Ovary (tissue), 10 donors: ENCODE measurements around the gene HLX. TPM values are rescaled to one million over a fixed set of nuclear protein-coding genes. Genes with fewer than 3 reads are reported as not detected.

ENCODE experiments used
- DNase-seq, 5 donors: peaks; one replicate each; pipeline ENCODE4 v3.0.0-alpha.2; 2019 to 2020
- H3K27ac ChIP-seq, 2 donors: fragments of 200-600 bp; one replicate each; pipeline versions ENCODE4 v1.5.1 to v1.8.0; 2019 to 2022
- H3K27me3 ChIP-seq: fragments of 200-600 bp; one replicate; pipeline ENCODE4 v1.8.0; 2022
- H3K36me3 ChIP-seq: fragments of 200-600 bp; sonication (generic); one replicate; pipeline ENCODE4 v1.5.1; 2019
- H3K4me1 ChIP-seq: one replicate; pipeline ENCODE4 v1.8.1; 2013; ENCODE audit warnings: mild to moderate bottlenecking, moderate library complexity; ENCODE audit not compliant: insufficient read depth
- H3K4me3 ChIP-seq: fragments of 200-600 bp; sonication (generic); one replicate; pipeline ENCODE4 v1.5.1; 2017
- H3K9me3 ChIP-seq, 2 donors: fragments of 200-600 bp in 1 of 2; sonication (generic) in 1 of 2; one replicate each; pipeline versions ENCODE4 v1.5.1 to v1.8.1; 2013 to 2019; ENCODE audit warnings: mild to moderate bottlenecking in 1 of 2, moderate library complexity in 1 of 2
- CTCF ChIP-seq, 3 donors: fragments of 450-650 bp in 2 of 3; fragments of 200-600 bp in 1 of 3; IDR thresholded peaks; one replicate each; pipeline versions ENCODE4 v1.5.1 to v1.8.0; 2016 to 2022; ENCODE audit warnings: antibody characterized with exemption in 3 of 3, mild to moderate bottlenecking in 1 of 3
- EP300 ChIP-seq: sonication (generic); formaldehyde crosslinking; IDR thresholded peaks from one replicate; pipeline ENCODE4 v1.6.1; 2017; ENCODE audit warnings: antibody characterized with exemption
- POLR2A ChIP-seq: fragments of 450-650 bp; IDR thresholded peaks from one replicate; pipeline ENCODE4 v1.6.1; 2017; ENCODE audit warnings: antibody characterized with exemption, mild to moderate bottlenecking, moderate library complexity
- WGBS, 3 donors: extraction: QIAGEN DNeasy Blood & Tissue Kit in 1 of 3; methylation state at CpG; one replicate each; pipeline versions ENCODE4 v1.1.5 to v1.1.7; 2013 to 2017; 5-methylcytosine and 5-hydroxymethylcytosine counted together
- intact Hi-C, 4 donors: fragments of 100-400 bp; cut with DNase I; formaldehyde crosslinking; loops; one replicate each; pipeline versions ENCODE4 v1.11.0 to v1.15.1; 2022 to 2023
- long read RNA-seq, 3 donors: library from polyadenylated mRNA in 2 of 3; unstranded in 2 of 3; transcript quantifications; one replicate each; pipeline ENCODE4 v2.0.0 and lab custom pipeline, GENCODE V29; 2021 to 2026
- polyA plus RNA-seq, 2 donors: library from polyadenylated mRNA; stranded (reverse); fragments of 200-250 nt in 1 of 2; fragments of 350-450 nt in 1 of 2; fragmentation: Illumina TruSeq in 1 of 2; extraction: RNeasy Lipid Tissue Mini Kit (QIAGEN cat#74804) in 1 of 2; gene quantifications; one replicate each; pipeline ENCODE4 v1.2.3, GENCODE V29; 2013 to 2014
- total RNA-seq, 7 donors: library from RNA; depleted of rRNA in 2 of 7; stranded (reverse); fragments of >200 nt in 2 of 7; fragmentation: NEBNext Ultra II Directional in 3 of 7; extraction: Animal tissue kit (Norgen Biotek cat#: 25700) in 3 of 7; gene quantifications; one replicate each; pipeline versions ENCODE4 v1.1.0 to v1.2.4, GENCODE V29; 2016 to 2023
- donor health status: DM: no; HTN: no; CAD: no; lungs with moderate emphysema.
- donor health status: DM: no; HTN: no; CAD: no.
- donor health status: Bipolar disorder and iron deficiency.
- donor health status: DM: yes; HTN: yes; CAD: no.
- donor health status: DM: no; HTN: no; CAD: no.
- donor health status: DM: yes; HTN: yes; CAD: no.

HLX gene
- total RNA-seq (1 to 10 TPM; 2.1 to 7.6 (median 3.1) TPM), polyA plus RNA-seq (1 to 10 TPM; 3.5 to 9.4 TPM)
- long read RNA-seq, donor 1, transcript HLX-201 (4 exons, 2,280 nt) = major isoform, 13 of 14 reads
- long read RNA-seq, donor 1, partial matches to known transcripts = 0 of 14 reads
- long read RNA-seq, donor 1, other reads (novel, unspliced or antisense) = 1 of 14 reads
- long read RNA-seq, donor 2, full-length matches to known transcripts = 3 of 3 reads
- long read RNA-seq, donor 2, partial matches to known transcripts = 0 of 3 reads
- long read RNA-seq, donor 2, other reads (novel, unspliced or antisense) = 0 of 3 reads
- long read RNA-seq, donor 3, full-length matches to known transcripts = 16 of 17 reads
- long read RNA-seq, donor 3, partial matches to known transcripts = 1 of 17 reads
- long read RNA-seq, donor 3, other reads (novel, unspliced or antisense) = 0 of 17 reads

GRCh38 chr1:220879076-220879508 is at the start of gene HLX:
Gene HLX (plus strand): TSS chr1:220879443. CDS start chr1:220879858, 415 bp downstream.
- H3K9me3 ChIP-seq = no peaks in the 10 kb centered on the region
- H3K36me3 ChIP-seq = no peaks in the 10 kb centered on the region
- peak; percentile 77 to 89 (median 81) for DNase-seq
- TF ChIP-seq CTCF (IDR thresholded peaks at IDR 0.05) = no peak
- no peak for TF ChIP-seq POLR2A
- TF ChIP-seq EP300 = no peak
- peaks cover 6% of the 10 kb centered on the region for H3K4me1 ChIP-seq
- peak within 1 kb of the TSS; percentile 65 to 85 for H3K27ac ChIP-seq
- peak within 1 kb of the TSS; percentile 58 for H3K4me3 ChIP-seq
- 0 to 1% (median 1%) methylated on average over 26 of the region's 26 CpGs for WGBS, 3 donors
- intact Hi-C loops = loop anchor here in 3 of 4 donors (2.0 to 10.0 kb wide), 2 partner anchors 36 to 556 kb away; no protein-coding TSS in a partner anchor
- no peaks in the 10 kb centered on the region for H3K27me3 ChIP-seq

DNA sequence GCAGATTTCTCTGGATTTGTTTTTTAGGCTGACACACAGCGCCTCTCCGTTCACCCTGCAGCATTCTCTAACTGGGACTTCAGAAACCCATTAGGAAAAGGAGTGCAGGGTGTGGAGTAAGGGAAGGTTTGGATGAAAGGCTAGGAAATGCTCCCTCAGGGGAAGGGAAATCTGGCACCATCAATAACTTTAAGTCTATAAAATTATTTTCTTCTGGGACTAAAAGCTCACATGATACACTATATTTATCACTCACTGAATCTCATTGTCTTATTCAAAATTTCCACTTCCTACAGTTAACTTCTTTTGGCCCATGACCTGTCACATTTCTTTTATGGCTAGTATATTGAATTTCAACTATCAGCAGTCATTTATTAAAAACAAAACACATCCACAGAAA is 45.8 kb upstream of the HLX start:
- WGBS, 3 donors = 76 to 86% (median 84%) methylated on average over 2 of the region's 2 CpGs
- Histone ChIP-seq H3K9me3 (no peaks in the 10 kb centered on the region), H3K36me3 (no peaks in the 10 kb centered on the region), H3K27ac (no peak overlapping the region), H3K27me3 (no peaks in the 10 kb centered on the region), H3K4me1 (peaks cover 2% of the 10 kb centered on the region), H3K4me3 (no peak overlapping the region)
- no peak for TF ChIP-seq POLR2A
- TF ChIP-seq EP300 = no peak
- TF ChIP-seq CTCF (IDR thresholded peaks at IDR 0.05) = no peak
- intact Hi-C loops = no loop called here
- no peak for DNase-seq

DNA sequence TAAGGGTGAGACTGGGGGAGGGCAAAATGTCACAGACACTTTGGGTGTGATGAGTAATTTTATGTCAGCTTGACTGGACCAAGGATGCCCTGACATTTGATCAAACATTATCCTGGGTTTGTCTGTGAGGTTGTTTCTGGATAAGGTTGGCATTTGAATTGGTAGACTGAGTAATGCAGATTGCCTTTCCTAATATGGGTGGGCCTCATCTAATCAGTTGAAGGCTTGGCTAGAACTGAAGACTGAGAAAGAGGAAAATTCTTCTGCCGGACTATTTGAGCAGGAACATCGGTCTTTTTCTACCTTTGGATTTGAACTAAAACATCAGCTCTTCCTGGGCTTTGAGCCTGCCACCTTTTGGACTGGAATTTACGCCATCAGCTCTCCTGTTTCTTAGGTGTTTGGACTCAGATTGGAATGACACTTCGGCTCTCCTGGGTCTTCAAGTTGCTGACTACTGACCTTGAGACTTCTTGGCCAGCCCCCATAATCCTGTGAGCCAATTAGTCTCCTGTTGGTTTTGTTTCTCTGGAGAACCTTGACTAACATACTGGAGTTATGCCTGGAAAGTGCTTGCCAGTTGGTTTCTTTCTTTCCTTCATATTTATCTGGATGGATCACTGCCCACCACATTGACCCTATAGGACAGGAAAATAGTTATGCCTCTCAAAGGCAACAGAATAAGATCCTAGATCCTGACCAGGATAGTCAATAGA is 44.9 kb upstream of the HLX start:
- Histone ChIP-seq H3K27me3 (no peaks in the 10 kb centered on the region), H3K4me1 (peaks cover 2% of the 10 kb centered on the region), H3K36me3 (no peaks in the 10 kb centered on the region), H3K4me3 (no peak overlapping the region), H3K27ac (no peak overlapping the region), H3K9me3 (no peaks in the 10 kb centered on the region)
- intact Hi-C loops = no loop called here
- 69 to 76% (median 73%) methylated on average over 4 of the region's 4 CpGs for WGBS, 3 donors
- TF ChIP-seq EP300 = no peak
- TF ChIP-seq CTCF (IDR thresholded peaks at IDR 0.05) = no peak
- no peak for TF ChIP-seq POLR2A
- DNase-seq = no peak

DNA sequence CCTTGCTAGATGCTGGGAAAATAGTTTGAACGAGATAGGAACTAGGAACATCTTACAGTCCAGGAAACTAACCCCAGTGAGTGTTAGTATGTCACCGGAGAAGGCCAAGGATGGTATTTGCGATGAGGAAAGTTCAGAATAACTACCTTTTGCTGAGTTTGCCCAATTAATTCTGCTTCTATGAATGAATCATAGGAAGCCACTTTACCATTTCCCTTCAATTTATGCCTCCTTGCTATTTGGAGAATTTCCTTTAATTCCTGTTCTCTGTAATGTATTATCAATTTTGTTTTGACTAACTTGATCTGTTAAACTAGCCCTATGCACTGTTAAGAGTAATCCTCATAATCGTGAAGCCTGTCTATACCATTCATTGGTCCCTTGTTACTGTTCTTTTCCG is 40.7 kb upstream of the HLX start:
- Histone ChIP-seq H3K27ac (no peak overlapping the region), H3K4me3 (no peak overlapping the region), H3K9me3 (no peaks in the 10 kb centered on the region), H3K4me1 (peaks cover 3% of the 10 kb centered on the region), H3K36me3 (no peaks in the 10 kb centered on the region), H3K27me3 (no peaks in the 10 kb centered on the region)
- WGBS, 3 donors = 88 to 90% (median 90%) methylated on average over 5 of the region's 5 CpGs
- no peak for DNase-seq
- intact Hi-C loops = no loop called here
- TF ChIP-seq EP300 (no peak), CTCF (IDR thresholded peaks at IDR 0.05) (no peak), POLR2A (no peak)
